Caco-2 (cell line): ENCODE results near the gene C6orf120. TPM values are rescaled to one million over a fixed set of nuclear protein-coding genes. Genes with fewer than 3 reads are reported as not detected.

Source experiments
- BruUV-seq: library from RNA; stranded (reverse); fragments of 400-500 nt; replicated peaks from 2 replicates; lab custom pipeline; 2021; lab: Mats Ljungman, UMichigan
- CTCF ChIA-PET: fragments of 300-600 bp; sonication (Branson Sonifier 250); formaldehyde crosslinking; loops from one replicate; lab custom pipeline; 2022; ENCODE audit warnings: antibody characterized with exemption; lab: Charles Lee
- POLR2A ChIA-PET: fragments of 300-600 bp; sonication (Branson Sonifier 250); formaldehyde crosslinking; loops from one replicate; lab custom pipeline; 2022; ENCODE audit warnings: antibody characterized with exemption; lab: Charles Lee
- DNase-seq, 2 experiments: peaks; one replicate each; pipeline versions ENCODE4 v3.0.0 to v3.0.0-alpha.2; 2020 to 2022
- H3K27me3 ChIP-seq: replicated peaks from 2 replicates; pipeline ENCODE4 v1.6.0; 2011; ENCODE audit warnings: low read length; ENCODE audit not compliant: control insufficient read depth, insufficient read depth
- H3K36me3 ChIP-seq: 2 replicates; pipeline ENCODE4 v1.5.1; 2011; ENCODE audit warnings: low read length; ENCODE audit not compliant: control insufficient read depth, insufficient read depth
- H3K4me1 ChIP-seq: fragments of 250-450 bp; sonication (Bioruptor Pico); 2 replicates; pipeline ENCODE4 v1.5.1; 2020; ENCODE audit warnings: mild to moderate bottlenecking
- H3K4me3 ChIP-seq: 2 replicates; pipeline ENCODE4 v1.5.1; 2011; ENCODE audit warnings: low read depth, mild to moderate bottlenecking, control low read depth, low read length
- H3K9me3 ChIP-seq: fragments of 250-450 bp; sonication (Bioruptor Pico); 2 replicates; pipeline ENCODE4 v1.5.1; 2020; ENCODE audit warnings: mild to moderate bottlenecking, moderate library complexity
- H3K27ac Mint-ChIP-seq: one replicate; pipeline ENCODE4 v1.8.0; 2022; ENCODE audit warnings: mixed read lengths; ENCODE audit not compliant: unreplicated experiment
- H3K27me3 Mint-ChIP-seq: one replicate; pipeline ENCODE4 v1.8.0; 2022; ENCODE audit warnings: mixed read lengths; ENCODE audit not compliant: insufficient read depth, unreplicated experiment
- H3K36me3 Mint-ChIP-seq: one replicate; pipeline ENCODE4 v1.8.0; 2022; ENCODE audit warnings: mild to moderate bottlenecking, mixed read lengths; ENCODE audit not compliant: insufficient read depth, unreplicated experiment
- H3K4me1 Mint-ChIP-seq: one replicate; pipeline ENCODE4 v1.8.0; 2022; ENCODE audit warnings: low read depth, mixed read lengths; ENCODE audit not compliant: unreplicated experiment
- H3K4me3 Mint-ChIP-seq: one replicate; pipeline ENCODE4 v1.8.0; 2022; ENCODE audit warnings: mild to moderate bottlenecking, moderate library complexity, mixed read lengths; ENCODE audit not compliant: unreplicated experiment
- H3K9me3 Mint-ChIP-seq: one replicate; pipeline ENCODE4 v1.8.0; 2022; ENCODE audit warnings: mixed read lengths; ENCODE audit not compliant: unreplicated experiment
- CTCF ChIP-seq, 2 experiments: fragments of 200-600 bp in 1 of 2; IDR thresholded peaks; 1 replicate in 1 of 2; 2 replicates in 1 of 2; pipeline versions ENCODE4 v1.5.1 to v1.8.0; 2011 to 2022; ENCODE audit warnings: antibody characterized with exemption in 1 of 2, control low read depth in 1 of 2, inconsistent platforms in 1 of 2, low read depth in 1 of 2, low read length in 1 of 2, mild to moderate bottlenecking in 1 of 2, moderate library complexity in 1 of 2; ENCODE audit not compliant: insufficient read depth in 1 of 2, severe bottlenecking in 1 of 2, unreplicated experiment in 1 of 2
- intact Hi-C: fragments of 100-400 bp; cut with micrococcal nuclease; formaldehyde crosslinking; loops from one replicate; pipeline ENCODE4 v1.10.0; 2022; ENCODE audit not compliant: unreplicated experiment
- total RNA-seq: library from RNA; stranded (reverse); gene quantifications from 2 replicates; pipeline ENCODE4 v1.2.3, GENCODE V29; 2022

The C6orf120 gene
- total RNA-seq, 1 experiment from 2014 or later = 26.4 TPM

- no peaks in the 10 kb centered on the region for H3K27me3 ChIP-seq
- H3K27ac Mint-ChIP-seq = no peak overlapping the region
- intact Hi-C loops = no loop called here
- H3K4me3 Mint-ChIP-seq = no peak overlapping the region
- no TSS peak for BruUV-seq
- no peaks in the 10 kb centered on the region for H3K27me3 Mint-ChIP-seq
- POLR2A ChIA-PET = no interaction called here
- no peak for TF ChIP-seq CTCF (IDR thresholded peaks at IDR 0.05; ENCODE audit: insufficient read depth in 1 of 2, low read depth in 1 of 2, low read length in 1 of 2, severe bottlenecking in 1 of 2, unreplicated experiment in 1 of 2)
- no peak for DNase-seq
- peaks cover 49% of the 10 kb centered on the region for H3K36me3 Mint-ChIP-seq
- CTCF ChIA-PET = no interaction called here
- peaks cover 13% of the 10 kb centered on the region; the same call in 1 of the 2 replicates for H3K9me3 ChIP-seq
- no peak overlapping the region for H3K4me3 ChIP-seq
- H3K9me3 Mint-ChIP-seq = peaks cover 44% of the 10 kb centered on the region
- H3K36me3 ChIP-seq = no peaks in the 10 kb centered on the region
- H3K4me1 ChIP-seq = 0 out of 2 replicates have a peak, but pooled peaks cover 8% of the 10 kb centered on the region
- peaks cover 9% of the 10 kb centered on the region for H3K4me1 Mint-ChIP-seq
These were observed 12.6 kb upstream of the C6orf120 start for GRCh38 chr6:169689287-169689686.

GRCh38 chr6:169691260-169691659, 10.7 kb upstream of the C6orf120 start:
- BruUV-seq = no TSS peak
- H3K4me1 ChIP-seq = 0 out of 2 replicates have a peak, but pooled peaks cover 8% of the 10 kb centered on the region
- H3K4me3 ChIP-seq = no peak overlapping the region
- Mint-ChIP-seq H3K36me3 (peaks cover 33% of the 10 kb centered on the region), H3K9me3 (peaks cover 29% of the 10 kb centered on the region), H3K4me3 (no peak overlapping the region), H3K4me1 (peaks cover 9% of the 10 kb centered on the region), H3K27ac (no peak overlapping the region), H3K27me3 (no peaks in the 10 kb centered on the region)
- ChIA-PET POLR2A (no interaction called here), CTCF (no interaction called here)
- no peak for TF ChIP-seq CTCF (IDR thresholded peaks at IDR 0.05; ENCODE audit: insufficient read depth in 1 of 2, low read depth in 1 of 2, low read length in 1 of 2, severe bottlenecking in 1 of 2, unreplicated experiment in 1 of 2)
- intact Hi-C loops = no loop called here
- H3K9me3 ChIP-seq = peaks cover 6% of the 10 kb centered on the region; the same call in 1 of the 2 replicates
- no peaks in the 10 kb centered on the region for H3K27me3 ChIP-seq
- H3K36me3 ChIP-seq = no peaks in the 10 kb centered on the region
- DNase-seq = no peak

- H3K36me3 ChIP-seq = no peaks in the 10 kb centered on the region
- no peak for TF ChIP-seq CTCF (IDR thresholded peaks at IDR 0.05; ENCODE audit: insufficient read depth in 1 of 2, low read depth in 1 of 2, low read length in 1 of 2, severe bottlenecking in 1 of 2, unreplicated experiment in 1 of 2)
- Mint-ChIP-seq H3K27ac (no peak overlapping the region), H3K4me3 (no peak overlapping the region), H3K4me1 (peaks cover 9% of the 10 kb centered on the region), H3K36me3 (peaks cover 38% of the 10 kb centered on the region), H3K9me3 (peaks cover 19% of the 10 kb centered on the region), H3K27me3 (no peaks in the 10 kb centered on the region)
- no peaks in the 10 kb centered on the region for H3K27me3 ChIP-seq
- BruUV-seq = no TSS peak
- H3K4me1 ChIP-seq = 0 out of 2 replicates have a peak, but pooled peaks cover 8% of the 10 kb centered on the region
- no peak for DNase-seq
- ChIA-PET CTCF (no interaction called here), POLR2A (no interaction called here)
- no peak overlapping the region for H3K4me3 ChIP-seq
- intact Hi-C loops = no loop called here
- H3K9me3 ChIP-seq = 0 out of 2 replicates have a peak, but pooled peaks cover 3% of the 10 kb centered on the region
These were observed 9.4 kb upstream of the C6orf120 start for GRCh38 chr6:169692516-169692915.
